ENCODE data around the gene CXorf58.
"Not testable (repeated sequence)": the region's sequence is repeated elsewhere in the genome, so short reads cannot be mapped to it uniquely, and the experiment has no call there.

DNA sequence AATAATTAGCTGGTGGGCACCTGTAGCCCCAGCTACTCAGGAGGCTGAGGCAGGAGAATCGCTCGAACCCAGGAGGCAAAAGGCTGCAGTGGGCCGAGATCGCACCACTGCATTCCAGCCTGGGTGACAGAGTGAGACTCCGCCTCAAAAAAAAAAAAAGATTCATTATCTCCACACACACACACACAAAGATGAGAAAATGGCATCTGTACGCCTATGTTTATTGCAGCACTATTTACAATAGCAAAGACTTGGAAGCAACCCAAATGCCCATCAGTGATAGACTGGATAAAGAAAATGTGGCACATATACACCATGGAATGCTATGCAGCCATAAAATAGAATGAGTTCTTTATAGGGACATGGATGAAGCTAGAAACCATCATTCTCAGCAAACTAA, 12.8 kb upstream of the CXorf58 start:
- TF ChIP-seq, protein P1, sequence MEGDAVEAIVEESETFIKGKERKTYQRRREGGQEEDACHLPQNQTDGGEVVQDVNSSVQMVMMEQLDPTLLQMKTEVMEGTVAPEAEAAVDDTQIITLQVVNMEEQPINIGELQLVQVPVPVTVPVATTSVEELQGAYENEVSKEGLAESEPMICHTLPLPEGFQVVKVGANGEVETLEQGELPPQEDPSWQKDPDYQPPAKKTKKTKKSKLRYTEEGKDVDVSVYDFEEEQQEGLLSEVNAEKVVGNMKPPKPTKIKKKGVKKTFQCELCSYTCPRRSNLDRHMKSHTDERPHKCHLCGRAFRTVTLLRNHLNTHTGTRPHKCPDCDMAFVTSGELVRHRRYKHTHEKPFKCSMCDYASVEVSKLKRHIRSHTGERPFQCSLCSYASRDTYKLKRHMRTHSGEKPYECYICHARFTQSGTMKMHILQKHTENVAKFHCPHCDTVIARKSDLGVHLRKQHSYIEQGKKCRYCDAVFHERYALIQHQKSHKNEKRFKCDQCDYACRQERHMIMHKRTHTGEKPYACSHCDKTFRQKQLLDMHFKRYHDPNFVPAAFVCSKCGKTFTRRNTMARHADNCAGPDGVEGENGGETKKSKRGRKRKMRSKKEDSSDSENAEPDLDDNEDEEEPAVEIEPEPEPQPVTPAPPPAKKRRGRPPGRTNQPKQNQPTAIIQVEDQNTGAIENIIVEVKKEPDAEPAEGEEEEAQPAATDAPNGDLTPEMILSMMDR (IDR thresholded peaks at IDR 0.05 in 8 of 11, conservative IDR thresholded peaks at IDR 0.05 in 3 of 11) = not testable (repeated sequence)
- not testable (repeated sequence) for TF ChIP-seq POLR2A, POLR2AphosphoS5 (IDR thresholded peaks at IDR 0.05)

Measured in spleen (tissue), 7 donors.